ENCODE results near the gene BDNF.

Gene BDNF

DNA sequence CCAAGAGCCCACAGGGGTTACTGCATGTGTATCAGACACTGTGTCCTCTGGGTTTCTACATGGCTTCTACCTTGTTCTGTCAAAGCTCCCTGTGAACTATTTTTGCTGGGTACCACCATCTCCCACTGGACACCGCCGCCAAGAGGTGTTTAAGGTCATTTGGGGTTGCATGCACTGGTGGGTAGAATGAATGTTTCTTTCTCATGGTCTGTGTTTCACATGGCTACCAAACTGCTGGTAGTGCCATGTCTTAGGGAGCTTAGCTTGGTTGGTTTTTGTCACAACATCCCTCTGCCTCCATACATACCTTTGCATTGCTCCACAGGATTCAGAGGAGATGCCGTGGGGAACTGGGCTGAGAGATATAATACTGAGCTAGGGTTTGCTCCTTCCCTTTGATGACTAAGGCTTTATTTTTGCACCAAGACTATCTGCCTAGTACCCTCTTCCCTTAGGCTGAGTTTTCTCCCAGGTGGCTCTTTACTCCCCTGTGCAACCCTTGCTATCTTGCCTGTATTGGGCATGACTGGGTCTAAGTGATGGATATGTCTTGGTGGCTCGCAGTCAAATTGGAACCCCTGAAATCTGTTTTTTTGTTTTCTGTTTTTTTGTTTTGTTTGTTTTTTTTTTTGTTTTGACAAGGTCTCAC is 73.2 kb downstream of the BDNF start:
- DNase-seq (ENCODE audit: low read depth in 2 of 3, low spot score in 2 of 3), result no peak

DNA sequence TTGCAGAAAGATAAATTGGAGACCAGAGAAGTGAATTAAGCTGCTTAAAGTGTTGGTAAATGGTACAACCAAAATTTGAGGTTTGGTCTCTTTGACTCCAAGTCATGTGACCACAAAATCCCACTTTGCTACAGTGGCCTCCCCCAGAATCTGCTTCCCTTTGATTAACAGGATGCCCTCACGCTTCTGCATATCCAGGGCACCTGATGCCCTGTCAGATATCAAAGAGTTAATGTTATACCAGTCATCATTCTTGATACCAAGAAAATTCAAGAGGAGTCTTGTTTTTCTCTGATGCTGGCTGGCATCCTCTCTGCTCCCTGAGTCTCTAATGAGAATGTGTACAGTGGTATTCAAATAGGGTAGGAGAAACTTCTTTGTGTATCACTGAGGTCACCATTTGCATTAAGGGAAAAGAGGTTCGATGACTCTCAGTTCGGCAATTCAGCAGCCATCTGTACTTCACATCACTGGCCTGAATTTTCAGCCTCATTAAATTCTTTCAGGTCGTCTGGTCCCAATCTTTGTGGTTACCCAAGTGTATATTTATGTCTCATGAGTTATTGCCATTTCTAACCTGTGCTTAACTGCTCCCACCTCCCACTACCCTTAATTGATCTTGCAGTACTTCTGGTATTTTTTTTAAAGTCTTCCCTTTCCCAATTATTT is 73.9 kb downstream of the BDNF start:
- no peak for DNase-seq (ENCODE audit: low read depth in 2 of 3, low spot score in 2 of 3)

DNA sequence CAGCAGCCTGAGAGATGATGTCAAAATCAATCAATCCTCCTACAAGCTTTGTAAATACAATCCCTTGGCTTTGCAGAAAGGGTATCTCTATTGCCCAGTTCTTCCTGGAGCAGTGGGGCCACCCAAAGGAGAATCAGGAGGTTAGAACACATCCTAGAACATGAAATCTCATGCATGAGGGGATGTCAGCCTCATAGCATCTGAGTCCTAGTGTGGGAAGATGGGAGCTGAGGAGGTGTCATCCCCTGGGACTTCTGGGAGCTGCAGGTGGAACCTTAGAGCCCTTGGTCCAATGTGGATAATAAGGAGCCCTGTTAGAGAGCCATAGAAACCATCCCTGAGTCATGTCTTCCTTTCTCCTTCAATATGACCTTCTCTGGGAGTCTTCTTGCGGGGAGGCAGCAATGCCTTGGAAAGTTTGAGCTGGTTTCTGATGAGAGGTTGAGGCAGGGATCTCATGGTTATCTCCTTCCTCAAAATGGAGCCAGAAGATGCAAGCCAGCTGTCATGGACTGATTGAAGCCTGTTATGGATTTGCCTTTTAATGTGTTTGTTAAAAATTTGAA is 74.8 kb downstream of the BDNF start:
- no peak for DNase-seq (ENCODE audit: low read depth in 2 of 3, low spot score in 2 of 3)

DNA sequence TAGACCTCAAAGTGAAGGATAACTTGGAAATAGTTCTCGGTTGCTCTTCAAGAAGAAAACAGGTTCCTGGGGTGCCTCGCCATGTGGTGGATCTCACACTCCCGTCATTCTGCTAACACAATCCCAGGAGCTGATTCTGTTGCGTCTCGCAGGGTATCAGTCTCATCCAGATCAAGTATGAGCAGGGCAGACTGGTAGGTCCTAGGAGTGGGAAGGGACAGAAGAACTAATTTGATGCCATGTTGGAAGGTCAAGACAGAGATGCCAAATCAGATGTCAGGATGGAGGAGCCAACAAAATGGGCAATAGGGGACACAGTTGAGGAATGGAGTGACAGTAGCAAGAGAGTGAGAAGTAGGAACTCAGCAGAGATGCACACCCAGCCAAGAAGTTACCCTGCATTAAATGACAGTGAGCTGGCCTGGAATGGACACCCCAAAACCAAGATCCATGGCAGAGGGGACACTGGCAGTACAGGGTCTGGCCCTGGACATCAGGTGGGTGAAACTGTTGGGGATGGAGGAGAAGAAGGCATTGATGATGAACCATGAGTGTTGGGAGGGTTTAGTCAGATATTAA is 76.2 kb downstream of the BDNF start:
- DNase-seq (ENCODE audit: low read depth in 2 of 3, low spot score in 2 of 3), result no peak

DNA sequence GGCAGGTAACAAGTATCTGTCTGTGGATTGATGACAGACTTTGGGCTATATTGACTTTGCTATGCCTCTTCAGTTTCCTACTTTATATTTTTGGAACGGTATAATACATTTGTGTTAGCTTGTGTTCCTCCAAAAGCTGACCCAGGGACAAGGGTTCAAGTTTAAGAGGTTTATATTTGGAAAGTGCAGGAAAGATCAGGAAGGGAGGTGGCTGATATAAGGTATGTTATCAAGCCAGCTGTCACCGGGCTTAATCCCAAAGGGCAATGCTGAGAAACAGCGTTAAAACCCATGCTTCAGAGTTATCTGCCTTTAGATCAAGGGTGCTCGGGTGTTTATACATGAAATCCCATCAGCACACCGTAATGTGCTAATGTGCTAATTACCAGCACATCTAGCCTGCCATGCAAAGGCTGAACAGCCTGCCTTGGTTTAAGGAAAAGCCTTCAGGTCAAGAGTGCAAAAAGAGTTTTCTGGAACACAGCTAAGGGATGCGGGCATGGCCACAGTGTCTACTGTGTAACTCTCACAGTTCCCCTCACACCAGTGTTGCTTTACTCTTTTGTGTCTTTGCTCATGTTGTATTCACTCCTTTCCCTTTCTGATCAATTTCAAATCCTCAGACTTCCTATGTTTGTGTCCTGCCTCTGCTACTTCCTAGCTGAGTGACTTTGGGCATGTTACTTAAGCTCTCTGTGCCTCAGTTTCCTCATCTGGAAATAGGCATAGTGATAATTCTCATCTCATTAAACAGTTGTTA is 77.5 kb downstream of the BDNF start:
- DNase-seq (ENCODE audit: low read depth in 2 of 3, low spot score in 2 of 3), result no peak

DNA sequence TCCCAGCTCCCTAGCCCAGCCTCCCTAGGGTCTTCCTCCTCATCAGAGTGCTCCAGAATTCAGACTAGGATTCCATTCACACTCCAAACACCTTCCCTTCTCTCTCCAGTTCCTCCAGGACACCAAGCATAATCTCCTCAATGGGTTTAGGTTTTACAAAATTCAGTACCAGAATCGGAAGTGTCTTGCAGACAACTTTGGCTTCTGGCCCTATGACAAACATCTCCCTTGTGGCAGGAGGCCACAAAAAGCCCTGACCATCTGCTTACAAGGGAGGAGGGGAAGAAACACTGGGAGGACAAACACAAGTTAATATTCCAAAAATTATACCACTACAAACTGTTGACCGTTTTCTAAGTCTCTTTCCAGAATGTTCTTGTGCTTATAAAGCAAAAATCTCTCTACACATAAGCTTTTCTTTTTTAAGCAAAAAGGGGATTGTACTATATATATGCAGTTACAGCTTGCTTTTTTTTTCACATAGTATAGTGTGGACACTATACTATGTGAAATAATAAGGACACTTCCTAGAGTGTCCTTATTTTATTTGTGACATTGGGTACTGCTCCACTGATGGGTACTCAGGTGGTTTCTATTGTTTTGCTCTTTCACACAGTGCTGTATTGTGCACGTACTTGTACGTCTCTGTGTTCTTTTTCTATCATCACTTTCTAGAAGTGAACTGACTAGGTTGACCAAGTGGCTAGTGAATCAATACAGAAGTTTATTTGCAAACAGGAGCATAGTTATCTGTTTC is 78.7 kb downstream of the BDNF start:
- no peak for DNase-seq (ENCODE audit: low read depth in 2 of 3, low spot score in 2 of 3)

DNA sequence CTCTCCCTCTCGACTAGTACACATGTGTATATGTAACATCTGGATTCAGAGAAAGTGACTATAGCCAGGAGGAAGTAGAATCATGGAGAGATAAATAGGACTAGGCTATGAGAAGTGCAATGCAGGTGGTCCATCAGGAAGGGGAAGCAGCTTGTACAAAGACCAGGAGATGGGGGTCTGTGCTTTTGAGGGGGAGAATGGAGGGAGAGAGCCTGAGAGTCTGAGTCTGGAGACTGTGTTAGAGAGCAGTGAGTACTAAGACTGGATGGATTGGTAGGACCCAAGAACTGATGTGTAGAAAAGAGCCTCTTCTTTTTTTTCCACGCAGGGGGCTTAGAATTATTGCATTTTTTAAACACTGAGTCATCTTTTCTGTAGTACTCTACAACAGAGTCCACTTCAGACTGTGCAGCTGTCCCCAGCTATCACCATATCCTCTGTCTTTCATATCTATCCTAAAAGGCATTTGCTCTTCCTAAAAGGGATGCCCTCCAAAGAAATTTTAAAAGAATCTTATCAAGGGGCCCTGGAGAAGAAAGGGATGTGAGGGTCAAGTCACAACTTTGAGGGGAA is 80.4 kb downstream of the BDNF start:
- no peak for DNase-seq (ENCODE audit: low read depth in 2 of 3, low spot score in 2 of 3)

DNA sequence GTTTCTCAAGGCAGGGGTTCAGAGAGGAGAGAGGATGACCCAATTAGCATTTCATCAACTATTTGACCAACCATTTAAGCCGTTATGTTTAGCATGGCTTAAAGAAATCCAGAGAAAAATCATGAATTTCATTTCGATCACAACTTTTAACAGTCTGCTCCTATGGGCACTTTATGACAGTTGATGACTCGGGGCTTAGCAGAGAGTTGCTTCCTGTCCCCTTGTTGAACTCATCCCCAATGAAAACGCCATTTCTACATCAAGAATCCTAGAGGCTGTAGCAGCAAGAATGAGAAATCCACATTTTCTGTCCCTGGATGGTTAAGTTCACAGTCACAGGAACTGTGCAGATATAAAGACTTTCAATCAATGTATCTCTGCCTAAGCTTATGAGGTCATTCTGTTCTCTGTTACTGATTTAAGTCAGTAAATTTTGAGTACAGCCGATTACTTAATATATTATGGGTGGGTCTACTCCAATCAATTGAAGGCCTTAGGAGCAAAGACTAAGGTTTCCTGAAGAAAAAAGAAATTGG is 81.1 kb downstream of the BDNF start:
- DNase-seq (ENCODE audit: low read depth in 2 of 3, low spot score in 2 of 3), result no peak

DNA sequence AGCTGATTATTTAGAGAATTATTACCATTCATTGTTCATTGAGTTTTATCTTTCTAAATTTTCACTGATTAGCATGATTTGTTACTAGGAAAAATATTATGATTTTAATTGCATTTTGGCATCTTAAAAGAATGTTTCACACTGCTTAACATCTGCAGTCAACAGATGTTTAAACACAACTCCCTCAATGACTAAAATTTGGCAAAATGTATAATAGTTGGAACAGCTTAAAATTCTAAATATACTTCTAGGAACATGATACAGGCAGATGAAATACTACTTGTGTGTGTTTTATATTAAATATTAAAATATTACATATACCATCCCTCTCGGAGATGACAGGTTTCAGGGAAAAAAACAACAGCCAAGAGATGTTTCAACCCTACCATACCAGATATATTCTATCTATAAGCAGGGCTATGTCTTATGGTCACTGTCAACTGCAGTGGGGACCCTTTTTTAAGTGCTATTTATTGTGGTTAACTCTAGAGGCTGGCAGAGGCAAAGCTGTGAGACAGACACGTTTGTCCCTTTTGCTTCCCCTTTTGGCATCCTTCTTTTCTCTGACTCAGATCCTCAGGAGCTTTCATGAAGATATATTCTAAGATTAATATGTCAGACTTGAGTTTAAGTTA is 81.9 kb downstream of the BDNF start:
- no peak for DNase-seq (ENCODE audit: low read depth in 2 of 3, low spot score in 2 of 3)

DNA sequence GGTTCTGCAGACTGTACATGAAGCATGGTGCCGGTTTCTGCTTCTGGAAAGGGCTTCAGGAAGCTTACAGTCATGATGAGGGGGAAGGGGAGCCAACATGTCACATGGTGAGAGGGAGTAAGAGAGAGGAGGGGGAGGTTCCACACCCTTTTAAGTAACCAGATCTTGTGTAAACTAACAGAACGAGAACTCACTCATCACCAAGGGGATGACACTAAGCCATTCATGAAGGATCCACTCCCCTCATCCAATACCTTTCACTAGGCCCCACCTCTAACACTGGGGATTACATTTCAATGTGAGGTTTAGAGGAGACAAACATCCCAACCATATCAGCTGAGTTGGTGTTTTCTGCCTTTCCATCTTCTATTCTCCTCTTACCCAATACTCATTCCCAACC is 83.5 kb downstream of the BDNF start:
- no peak for DNase-seq (ENCODE audit: low read depth in 2 of 3, low spot score in 2 of 3)

DNA sequence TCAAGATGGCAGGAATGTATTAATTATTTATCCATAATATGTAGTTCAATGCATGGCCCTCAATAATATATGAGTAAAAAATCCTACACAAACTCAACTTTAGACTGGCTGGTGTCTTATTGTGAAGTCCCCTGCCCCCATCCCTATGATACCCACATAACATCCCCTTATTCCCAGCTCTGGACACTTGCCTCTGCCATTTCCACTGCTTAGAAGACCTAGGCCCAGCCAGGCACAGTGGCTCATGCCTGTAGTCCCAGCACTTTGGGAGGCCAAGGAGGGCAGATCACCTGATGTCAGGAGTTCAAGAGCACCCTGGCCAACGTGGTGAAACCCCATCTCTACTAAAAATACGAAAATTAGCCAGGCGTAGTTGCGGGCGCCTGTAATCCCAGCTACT is 84.4 kb downstream of the BDNF start:
- no peak for DNase-seq (ENCODE audit: low read depth in 2 of 3, low spot score in 2 of 3)

DNA sequence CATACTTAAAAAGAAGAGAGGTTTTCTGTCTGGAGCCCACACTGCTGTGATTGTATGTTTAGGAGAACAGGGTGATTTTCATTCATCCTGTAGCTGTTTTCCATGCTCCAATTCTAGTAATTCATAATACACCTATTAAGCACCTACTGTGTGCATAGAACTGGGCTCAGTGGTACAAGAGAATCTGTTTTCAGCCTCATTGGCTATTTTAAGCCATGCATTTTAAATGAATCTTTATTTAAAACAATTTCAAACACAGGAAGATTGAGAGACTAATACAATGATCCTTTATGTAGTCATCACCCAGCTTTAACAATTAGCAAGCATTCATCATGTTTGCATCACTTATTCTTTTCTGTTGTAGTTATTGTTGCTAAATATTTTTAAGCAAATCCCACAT is 86.2 kb downstream of the BDNF start:
- no peak for DNase-seq (ENCODE audit: low read depth in 2 of 3, low spot score in 2 of 3)

DNA sequence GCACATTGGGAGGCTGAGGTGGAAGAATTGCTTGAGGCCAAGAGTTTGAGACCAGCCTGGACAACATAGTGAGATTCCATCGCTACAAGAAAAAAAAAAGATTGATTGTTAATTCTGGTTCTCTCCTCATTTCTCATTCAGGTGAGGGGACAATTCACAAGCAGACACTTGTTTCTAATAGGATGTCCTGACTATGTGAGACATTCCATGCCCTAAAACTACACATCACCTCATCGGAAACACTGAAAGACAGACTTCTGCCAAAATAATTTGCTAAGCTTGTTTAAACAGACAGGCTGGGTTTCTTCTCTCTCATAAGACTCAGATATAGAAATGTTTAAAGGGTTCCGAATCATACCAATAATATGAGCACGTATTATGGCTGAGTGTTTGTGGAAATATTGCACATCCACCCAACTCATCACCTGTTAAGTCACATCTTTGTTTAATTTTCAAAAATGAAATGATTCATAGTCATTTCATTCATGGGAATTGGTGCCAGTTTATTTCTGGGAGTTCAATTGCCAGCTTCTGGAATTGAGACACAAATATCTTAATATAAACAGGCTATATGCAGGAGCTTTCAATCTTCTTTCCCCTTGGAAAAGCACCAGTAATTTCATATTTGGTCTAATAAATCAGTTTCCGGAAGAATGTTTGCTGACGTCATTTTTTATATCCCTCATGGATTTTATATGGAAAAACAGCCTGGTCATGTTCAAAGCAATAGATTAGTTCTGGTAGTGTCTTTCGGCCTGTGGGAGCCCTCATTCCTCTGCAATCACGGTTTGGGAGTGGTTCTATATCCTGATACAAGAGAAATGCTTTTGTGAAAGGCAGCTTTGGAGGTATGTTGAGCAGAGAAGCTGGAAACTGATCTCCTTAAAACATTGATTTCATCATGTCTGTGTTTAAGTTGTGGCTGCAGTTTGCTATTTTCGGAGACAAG is 87.0 kb downstream of the BDNF start:
- DNase-seq (ENCODE audit: low read depth in 2 of 3, low spot score in 2 of 3), result no peak

DNA sequence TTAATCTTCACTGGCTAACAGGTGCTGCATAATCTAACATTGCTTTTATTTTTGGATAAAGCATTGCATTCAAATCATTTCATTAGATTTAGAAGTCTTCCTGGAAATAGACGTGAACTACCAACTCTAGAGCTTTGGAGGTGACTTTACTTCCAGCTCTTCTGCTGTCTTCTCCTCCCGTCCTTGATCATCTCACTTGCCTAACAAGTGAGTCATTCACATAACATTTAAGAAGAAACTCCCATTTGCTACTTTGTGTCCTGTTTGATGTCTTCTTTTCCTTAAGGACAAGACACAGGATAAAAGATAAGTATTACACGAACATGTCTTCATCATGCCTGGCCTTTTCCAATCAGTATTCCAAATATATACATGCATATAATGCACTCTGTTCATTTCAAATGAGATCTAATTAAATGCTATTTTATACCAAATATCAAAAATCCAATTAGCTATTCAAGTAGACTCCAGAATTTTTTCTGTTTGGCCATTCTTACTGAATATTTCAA is 88.3 kb downstream of the BDNF start:
- DNase-seq (ENCODE audit: low read depth in 2 of 3, low spot score in 2 of 3), result no peak

DNA sequence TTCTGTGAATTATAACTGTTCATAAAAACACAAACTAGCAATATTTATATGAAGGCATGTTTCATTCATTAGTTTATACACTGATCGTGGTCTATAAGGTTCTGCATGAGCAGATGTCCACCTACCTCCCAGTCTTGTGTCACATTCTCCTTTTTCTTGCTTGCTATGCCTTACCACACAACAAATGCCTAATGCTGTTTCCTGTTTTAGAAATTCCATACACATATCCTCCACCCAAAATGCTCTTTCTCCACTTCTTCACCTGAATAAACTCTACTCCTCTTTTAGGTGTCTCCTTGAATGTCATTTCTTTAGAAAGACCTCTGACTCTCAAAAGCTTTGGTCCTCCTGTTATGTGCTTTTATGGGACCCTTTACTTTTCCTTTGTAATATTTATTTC is 88.9 kb downstream of the BDNF start:
- DNase-seq (ENCODE audit: low read depth in 2 of 3, low spot score in 2 of 3), result no peak

DNA sequence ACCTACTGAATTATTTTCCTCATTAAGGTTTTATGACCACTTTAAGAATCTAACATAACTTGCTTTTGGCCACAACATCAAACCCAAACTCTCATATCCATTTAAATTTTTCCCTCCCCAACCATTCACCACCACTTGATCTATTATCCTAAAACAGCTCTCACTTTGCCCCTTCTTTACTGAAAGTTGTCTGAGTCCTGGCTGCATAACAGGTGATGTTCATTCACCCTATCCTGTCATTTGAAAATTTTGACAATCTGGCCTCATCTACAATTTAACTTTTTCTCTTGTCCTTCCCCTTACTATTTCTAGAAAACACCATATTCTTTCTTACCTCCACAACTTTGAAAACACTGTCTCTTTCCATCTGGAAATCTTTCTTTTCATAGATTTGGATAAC is 89.3 kb downstream of the BDNF start:
- no peak for DNase-seq (ENCODE audit: low read depth in 2 of 3, low spot score in 2 of 3)

DNA sequence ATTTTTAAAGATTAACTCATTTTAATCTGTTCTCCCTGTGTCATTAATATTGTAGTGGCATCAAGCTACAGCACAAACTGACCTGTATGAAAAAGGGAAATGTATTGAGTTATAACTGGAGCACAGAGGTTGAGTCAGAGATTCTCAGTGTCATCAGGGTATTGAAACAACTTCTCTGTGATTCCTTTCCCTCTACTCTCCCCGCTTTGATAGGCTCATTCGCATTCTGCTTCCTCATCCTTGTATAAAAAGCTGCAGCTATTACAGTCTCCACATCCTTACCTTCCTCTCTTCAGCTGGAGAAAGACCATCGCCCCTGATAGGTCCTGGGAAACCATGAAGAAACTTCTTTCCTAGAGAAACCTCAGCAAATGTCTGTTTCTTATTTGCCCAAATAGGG is 90.0 kb downstream of the BDNF start:
- no peak for DNase-seq (ENCODE audit: low read depth in 2 of 3, low spot score in 2 of 3)

DNA sequence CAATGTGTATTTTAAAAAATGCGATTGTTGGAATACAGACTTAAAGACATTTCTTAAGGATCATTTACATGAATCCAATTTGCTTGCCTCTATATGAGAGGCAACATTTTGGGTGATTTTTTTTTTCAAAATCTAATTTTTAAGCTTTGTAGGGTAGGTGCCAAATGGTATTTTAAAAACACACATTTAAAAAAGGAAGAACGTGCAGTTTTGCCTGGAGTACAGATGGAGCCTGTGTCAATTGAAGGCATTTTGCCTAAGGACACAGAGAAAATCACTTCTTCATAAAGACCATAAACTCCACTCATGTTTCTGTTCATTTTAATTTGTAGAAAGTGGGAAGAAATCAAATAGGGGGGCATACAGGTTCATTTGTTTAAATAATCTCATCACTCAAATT is 91.3 kb downstream of the BDNF start:
- DNase-seq (ENCODE audit: low read depth in 2 of 3, low spot score in 2 of 3), result no peak

DNA sequence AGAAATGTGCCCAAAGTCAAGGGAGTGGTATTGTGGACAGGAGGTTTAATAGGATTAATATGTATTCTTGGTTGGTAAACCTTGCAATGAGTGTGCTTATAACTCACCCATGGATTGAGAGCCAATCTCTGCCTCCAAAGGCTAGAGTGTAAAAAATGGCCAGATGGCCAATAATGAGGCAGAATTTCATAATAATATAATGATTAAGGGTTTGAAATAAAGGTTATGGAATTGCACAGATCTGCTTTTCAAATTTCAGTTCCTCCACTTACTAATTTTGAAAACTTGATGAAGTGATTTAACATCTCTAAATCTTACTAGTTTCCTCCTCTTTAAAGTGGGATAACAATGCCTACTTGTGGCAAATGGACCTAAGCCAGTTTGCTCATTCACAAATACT is 94.8 kb downstream of the BDNF start:
- DNase-seq (ENCODE audit: low read depth in 2 of 3, low spot score in 2 of 3), result no peak

Data from activated CD8-positive, alpha-beta memory T cell treated with anti-CD3 and anti-CD28 coated beads for 48 hours (primary cell).